Fibroblast of the conjunctiva (primary cell): ENCODE measurements around the gene STK35.
"Not testable (repeated sequence)": the region's sequence is repeated elsewhere in the genome, so short reads cannot be mapped to it uniquely, and the experiment has no call there.

ENCODE experiments used
- DNase-seq: peaks from one replicate; pipeline ENCODE4 v3.0.0-alpha.2; 2010; ENCODE audit warnings: low read depth

The STK35 gene

DNA sequence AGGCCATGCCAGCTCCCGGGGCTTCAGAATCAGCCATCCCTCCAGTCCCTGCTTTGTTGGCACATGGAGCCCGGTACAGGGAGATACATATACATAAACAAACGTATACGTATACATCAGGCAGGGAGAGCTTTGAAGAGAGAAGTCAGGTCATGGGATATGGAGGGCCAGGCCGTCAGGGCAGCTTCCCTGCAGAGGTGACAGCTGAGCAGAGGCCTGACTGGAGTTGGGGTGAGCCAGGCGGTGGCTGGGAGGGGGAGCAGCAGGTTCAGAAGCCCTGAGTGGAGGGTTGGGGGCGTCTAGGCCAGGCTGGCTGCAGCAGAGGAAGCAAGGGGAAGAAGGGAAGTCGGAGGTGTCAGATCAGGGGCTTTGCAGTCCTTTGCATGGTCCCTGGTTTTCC, 61.7 kb downstream of the STK35 start:
- DNase-seq, result no peak

DNA sequence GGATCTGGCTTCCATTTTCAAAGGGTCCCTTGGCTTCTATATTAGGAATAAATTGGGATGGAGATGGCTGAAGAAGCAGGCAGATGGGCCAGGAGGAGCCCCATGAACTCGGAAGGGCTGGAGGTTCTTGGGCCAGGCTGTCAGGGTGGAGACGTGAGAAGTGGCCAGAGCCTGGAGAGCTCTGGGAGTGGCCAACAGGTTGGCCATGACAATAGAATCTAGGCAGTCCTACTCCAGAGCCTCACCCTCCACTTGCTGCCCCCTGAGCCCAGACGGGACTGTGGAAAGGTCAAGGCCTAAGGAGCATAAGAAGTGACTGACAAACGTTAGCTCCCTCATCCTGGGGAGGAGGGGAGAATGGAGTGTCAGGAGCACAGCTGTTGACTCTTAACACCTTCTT, 62.1 kb downstream of the STK35 start:
- no peak for DNase-seq

DNA sequence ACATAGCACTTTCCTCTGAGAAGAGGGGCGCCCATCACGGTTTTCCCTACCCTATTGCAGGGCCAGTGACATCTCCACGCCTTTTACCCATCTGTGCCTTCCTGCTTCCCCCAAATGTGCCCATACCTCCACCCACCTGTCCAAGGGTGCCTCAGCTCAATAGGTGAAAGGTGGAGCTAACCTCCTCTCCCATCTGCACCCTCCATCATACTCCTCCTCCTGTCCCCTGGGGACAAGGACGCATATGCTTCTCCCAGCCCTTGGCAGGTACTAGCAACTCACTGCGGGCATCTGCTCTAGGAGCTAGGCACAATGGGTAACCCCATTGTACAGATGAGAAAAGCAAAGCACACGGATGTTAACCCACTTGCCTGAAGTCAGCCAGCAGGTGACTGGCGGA, 62.8 kb downstream of the STK35 start:
- no peak for DNase-seq

DNA sequence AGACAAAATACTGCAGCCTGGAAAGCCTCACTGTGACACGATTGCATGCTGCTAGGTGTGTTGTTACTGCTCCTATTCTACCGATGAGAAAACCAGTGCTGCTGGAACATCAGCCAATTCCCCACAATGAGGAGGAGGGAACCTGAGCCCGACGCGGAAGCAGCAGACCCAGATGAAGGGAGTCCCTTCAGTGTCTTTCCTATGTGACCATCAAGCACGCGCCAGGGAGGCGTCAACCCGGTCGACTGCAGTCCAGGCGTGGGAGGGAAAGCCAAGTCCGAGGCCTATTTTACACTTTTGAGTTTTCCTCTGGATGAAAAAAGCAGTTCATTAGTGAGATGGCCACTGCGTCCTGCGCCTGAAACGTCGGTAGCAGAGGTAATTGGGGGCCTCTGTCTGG, 63.3 kb downstream of the STK35 start:
- no peak for DNase-seq

DNA sequence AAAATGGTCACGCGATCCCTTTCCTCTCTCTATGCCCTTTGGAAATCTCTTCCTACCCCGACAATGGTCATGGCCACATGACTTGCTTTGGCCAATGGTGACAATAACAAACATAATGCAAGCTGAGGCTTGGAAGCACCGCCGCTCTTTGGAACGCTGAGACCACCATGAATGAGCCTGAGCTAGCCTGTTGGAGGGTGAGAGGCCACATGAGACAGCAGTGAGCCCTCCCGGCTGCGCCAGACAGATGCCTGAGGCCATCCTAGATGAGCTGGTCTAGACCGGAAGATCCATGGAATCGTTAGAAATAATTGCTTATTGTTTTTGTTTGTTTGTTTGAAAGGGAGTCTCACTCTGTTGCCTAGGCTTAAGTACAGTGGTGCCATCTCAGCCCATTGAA, 64.2 kb downstream of the STK35 start:
- DNase-seq, result no peak

DNA sequence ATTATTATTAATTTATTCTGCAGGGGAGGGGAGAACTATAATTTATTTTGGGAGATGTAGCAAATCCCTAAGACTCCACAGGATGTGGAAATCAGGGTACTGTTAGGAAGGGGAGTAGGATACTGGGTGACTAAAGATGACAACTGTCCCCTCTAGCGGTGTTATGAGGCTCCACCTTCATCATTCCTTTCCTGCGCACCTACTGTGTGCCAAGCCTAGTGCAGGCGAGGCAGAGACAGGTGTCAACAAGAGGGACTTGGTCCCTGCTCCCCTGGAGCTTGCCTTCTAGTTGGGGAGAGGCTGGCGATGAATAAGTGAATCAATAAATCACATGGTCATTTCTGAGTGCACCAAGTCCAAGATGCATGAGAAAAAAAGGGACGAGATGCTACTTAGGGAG, 65.5 kb downstream of the STK35 start:
- no peak for DNase-seq

DNA sequence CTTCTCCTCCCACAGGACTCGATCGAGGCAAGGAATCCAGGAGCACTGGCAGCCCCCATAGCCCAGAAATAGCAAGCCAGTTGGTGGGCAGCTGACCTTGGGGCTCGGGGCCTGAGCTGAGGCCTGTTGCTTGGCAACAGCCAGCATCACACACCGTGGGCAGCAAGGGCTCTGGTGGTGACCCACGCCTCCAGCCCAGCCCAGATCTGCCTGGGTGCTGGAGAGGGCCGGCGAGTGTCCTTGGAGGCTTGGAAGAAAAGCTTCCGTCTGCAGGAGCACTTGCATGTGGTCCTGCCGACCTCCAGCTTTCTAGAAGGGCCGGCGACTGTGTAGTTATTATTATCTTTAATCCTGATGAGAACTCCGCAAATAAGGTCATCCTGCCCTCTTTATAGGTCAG, 67.3 kb downstream of the STK35 start:
- no peak for DNase-seq

DNA sequence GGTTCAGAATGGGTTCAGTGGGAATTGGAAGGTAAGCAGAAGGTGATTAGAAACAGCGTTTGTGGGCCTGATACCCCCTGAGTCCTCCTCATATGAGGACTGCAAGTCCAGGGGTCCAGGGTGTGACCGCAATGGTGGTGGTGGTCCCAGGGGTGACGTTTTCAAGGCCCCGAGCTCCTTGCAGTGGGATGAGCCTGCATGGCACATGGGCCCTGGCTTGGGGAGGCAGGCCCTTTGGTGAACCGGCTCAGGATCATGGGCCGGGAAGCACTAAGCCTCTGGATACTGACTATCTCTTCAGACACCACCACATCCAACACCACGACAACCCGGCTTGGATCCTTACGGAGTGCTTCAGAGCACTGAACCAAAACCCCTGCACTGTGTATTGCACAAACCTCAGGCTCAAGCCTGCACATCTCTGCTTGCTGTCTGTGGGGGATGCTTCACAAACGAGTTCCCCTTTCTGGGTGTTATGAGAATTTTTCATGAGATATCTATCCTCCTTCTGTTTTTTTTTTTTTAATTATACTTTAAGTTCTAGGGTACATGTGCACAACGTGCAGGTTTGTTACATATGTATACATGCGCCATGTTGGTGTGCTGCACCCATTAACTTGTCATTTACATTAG, 67.9 kb downstream of the STK35 start:
- DNase-seq, result no peak

DNA sequence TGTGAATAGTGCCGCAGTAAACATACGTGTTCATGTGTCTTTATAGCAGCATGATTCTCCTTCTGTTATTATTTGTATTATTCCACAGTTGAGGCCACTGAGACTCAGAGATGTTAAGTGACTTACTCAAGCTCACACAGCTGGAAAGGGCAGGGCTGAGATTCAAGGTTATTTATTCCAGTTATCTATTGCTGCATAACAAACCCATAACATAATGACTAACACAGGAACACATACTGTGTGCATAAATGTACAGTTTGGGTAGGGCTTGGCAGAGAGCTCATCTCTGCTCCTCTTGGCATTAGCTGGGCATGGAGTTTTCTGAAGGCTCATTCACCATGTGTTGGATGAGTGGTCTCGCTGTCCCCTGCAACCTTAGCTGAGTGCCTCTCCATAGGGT, 68.8 kb downstream of the STK35 start:
- no peak for DNase-seq

DNA sequence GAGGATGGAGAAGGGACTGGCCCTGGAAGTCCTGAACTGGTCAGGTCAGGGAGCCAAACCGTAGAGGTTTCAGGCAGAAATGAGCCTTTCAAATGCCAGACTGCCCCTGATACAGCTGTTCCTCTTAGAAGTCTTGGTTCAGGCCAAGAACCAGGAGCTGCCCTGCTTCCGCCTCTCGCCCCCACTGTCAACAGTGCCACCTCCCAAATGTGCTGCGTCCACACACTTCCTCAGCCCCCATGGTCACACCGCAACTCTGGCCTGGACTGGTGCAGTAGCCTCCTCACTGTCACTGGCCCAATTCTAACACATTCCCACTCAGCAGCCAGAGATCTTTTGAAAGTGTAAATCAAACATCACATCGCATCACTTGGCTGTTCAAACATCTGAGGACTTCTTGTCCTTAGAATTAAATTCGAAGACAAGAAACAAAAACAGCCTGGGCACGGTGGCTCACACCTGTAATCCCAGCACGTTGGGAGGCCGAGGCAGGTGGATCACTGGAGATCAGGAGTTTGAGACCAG, 69.7 kb downstream of the STK35 start:
- no peak for DNase-seq

DNA sequence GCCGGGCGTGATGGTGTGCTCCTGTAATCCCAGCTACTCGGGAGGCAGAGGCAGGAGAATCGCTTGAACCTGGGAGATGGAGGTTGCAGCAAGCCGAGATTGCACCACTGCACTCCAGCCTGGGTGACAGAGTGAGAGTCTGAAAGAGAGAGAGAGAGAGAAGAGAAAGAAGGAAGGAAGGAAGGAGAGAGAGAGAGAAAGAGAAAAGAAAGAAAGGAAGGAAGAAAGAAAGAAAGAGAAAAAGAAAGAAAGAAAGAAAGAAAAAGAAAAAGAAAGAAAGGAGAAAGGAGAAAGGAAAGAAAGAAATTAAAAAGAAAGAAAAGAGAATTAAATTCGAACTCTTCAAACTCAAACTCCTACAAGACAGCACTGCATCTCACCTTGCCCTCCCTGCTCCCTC, 70.2 kb downstream of the STK35 start:
- DNase-seq, result not testable (repeated sequence)

DNA sequence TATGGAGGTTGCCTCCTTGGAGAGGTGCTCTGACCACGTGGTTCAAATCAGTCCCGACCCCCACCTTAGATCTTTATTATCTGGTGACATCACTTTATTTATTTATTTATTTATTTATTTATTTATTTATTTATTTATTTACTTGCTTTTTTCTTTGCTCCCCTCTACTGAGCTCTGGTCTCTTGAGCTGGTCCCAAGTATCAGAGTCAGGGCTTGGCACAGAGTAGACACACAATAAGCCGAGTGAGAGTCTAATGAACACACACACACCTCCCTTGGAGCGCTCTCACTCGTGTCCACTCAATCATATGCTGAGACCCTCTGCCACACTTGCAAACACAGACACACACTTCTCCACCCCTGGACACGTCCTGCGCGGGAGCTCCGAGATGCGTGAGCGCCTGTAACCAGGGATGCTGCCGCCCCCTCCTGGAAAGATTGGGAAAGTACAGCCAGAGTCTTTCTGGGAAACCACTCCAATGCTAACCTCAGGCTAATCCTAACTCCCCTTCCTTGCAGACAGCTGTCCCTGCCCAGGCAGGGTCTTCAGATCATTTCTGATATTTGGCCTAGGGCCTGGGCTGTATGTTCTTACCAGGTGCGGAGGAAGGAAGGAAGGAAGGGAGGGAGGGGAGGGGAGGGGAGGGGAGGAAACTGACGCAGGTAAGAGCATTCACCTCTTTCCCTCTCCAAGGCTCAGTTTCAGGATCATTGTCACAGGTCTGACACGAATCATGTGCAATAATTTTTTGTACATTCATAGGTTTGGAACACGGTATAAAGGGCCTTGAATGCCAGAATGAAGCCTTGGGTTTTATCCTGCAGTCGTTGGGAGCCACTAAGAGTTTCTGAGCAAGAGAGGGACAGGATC, 70.9 kb downstream of the STK35 start:
- DNase-seq, result peak; percentile 22

DNA sequence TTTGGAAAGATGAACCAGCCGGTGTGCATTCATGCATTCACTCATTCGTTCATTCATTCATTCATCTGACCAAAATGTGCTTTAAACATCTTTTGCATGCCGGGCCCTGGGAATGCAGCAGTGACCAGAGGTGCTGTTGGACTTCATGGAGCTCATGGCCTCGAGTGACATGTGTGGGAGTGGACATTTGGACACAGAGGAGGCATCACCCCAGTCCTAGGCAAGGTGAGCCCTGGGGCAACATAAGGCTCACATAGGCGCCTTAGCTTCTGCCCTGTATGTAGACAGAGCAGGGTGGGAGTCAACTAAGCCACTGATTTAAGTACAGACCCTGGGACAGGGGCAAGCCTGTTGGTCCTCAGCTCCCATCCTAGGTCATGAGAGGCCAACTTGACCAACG, 71.6 kb downstream of the STK35 start:
- DNase-seq, result no peak

DNA sequence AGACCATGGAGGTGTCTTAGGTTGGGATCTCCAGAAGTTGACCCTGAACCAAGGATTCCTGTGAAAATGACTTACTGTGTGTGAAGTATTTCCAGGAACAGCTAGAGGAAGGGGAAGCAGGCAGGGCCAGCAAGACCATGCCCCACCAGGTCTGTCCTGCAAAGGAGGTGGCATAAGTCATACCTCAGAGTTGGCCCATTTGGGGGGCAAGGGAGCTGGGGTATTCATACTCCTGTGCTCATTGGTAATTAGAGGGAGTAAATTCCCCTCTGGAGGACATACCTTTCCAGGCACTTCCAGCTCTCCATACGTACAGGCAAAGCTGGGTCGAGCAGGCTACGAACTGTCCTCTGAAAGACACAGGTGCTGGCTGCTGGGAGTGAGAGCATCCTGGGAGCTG, 72.4 kb downstream of the STK35 start:
- DNase-seq, result no peak

DNA sequence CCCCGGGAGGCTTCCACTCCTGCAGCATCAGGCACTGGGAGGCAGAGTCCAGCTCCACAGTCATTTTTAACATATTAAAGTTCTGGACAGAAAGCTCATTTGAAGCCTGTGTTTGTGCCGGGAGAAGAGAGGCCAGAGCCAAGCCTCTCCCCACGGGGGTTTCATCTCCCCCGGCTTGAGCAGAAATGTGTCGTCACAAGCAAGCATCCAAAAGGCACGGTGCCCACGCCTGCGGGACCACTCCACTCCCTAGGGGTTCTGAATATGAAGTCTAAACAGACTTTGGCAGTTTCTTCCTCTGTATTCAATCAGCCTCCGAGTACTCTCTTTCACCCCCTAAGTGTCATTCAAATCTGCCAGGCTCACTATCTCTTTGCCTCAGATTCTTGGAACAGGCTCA, 75.3 kb downstream of the STK35 start:
- DNase-seq, result no peak

DNA sequence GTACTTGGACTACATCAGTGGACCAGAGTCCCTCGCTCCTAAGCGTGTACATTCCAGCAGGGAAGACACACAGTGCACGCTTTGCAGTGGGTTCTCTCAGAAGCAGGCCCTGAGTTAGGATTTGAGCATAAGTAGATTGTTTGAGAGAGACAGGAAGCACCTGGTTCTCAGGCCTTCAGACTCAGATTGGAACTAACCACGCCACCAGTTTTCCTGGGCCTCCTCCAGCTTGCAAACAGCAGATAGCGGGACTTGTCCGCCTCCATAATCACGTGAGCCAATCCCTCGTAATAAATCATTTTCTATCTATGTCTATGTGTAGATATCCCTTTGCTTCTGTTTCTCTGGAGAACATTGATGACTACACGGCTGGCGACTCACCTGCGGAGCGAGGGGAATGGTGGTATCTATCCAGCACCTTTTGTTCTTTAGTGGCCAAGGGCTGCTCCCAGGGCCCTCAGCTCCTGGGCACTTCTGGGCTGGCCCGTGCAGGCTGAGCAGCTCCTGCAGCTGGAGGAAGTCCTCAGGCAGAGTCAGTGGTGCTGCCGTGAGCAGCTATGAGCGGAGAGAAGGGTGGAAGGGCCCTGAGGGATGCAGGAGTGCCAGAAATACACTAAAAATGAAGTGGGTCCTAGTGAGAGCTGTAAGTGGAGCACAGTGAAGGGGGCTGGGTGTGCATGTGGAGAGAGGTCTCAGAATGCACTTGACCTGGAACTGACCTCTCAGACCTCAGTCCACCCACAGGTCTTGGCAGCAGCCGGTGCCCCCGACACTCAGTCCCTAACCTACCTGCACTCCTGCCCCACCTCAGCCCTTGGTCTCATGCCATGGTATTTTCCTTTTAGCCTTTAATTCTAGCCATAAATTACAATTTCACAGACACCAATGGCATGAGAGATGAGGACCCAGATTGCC, 76.9 kb downstream of the STK35 start:
- DNase-seq, result no peak

DNA sequence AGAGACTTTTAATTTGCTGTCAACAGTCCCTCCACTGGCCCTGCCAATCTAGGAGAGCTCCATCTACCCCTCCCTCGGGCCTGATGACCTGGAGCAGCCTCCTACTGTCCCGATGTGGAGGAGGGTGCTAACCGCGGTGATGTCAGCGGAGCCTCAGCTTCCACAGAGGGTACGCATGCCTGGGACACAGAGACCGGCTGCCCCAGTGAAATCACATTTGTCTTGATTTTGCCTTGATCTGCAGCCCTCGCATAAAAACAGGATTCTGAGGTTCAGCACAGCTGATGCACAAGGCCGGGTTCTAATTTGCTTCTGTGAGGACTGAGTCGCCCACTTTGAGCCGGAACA, 77.6 kb downstream of the STK35 start:
- DNase-seq, result no peak

DNA sequence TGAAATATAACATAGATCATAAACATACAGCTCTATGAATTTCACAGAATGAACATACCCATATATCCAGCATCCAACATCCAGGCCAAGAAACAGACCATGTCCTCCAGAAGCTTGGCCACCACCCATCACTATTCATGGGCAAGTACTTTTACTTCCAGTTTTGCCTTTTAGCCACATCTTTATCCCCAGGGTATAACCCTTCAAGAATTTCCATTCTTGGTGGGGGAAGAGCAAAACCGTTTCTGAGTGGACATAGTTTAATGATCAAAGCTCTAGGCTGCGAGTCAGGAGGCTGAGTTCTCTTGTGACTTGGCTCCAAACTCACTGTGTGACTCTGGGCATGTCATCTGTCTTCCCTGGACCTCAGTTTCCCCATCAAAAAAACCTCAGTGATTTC, 78.3 kb downstream of the STK35 start:
- DNase-seq, result no peak

DNA sequence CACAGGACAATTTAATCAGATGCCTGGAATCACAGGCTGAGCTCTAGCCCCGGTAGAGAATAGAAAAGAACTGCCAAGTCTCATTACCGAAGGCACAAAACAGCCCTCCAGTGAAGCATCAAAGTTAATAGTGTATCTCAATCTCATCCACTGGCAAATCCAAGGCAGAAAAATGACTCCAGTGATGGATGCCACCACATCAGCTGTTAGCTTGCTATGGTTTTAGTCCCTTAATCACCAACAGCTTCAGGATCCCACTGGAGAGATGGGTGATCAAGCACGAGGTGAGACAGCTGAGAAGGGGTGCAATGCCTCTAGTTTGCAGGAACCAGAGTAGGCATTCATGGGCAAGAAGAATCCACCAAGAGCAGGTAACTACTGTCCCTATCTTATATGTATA, 81.8 kb downstream of the STK35 start:
- no peak for DNase-seq

DNA sequence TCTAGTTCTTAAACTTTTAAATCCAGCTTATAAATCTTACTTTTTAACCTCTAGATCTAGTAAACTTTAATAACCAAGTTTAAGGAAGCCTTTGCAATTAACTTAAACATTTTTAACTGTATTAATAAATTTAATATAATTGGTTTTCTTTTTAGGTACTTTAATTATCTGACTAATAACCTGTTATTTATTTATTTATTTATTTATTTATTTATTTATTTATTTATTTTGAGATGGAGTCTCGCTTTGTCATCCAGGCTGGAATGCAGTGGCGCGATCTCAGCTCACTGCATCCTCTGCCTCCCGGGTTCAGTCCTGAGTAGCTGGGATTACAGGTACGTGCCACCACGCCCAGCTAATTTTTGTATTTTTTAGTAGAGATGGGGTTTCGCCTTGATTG, 83.3 kb downstream of the STK35 start:
- not testable (repeated sequence) for DNase-seq

DNA sequence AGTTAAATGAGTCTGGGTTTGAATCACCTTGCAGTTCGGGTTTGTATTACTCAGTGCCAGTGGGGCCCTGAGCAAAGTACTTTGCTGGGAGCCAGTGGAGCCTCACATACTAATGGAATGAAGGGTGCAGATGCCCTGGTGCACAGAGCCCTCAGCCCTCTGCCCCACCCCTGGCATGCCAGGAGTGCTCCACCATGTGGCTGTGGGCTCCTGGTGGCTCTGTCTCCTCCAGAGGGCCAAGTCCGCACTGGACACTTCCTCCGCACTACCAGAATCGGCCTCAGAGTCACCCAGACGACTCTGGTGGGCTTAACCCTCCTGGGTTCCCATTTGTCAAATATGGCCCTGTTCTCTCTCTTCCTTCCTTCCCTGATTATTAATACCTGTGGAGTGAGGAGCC, 94.0 kb downstream of the STK35 start:
- DNase-seq, result no peak

DNA sequence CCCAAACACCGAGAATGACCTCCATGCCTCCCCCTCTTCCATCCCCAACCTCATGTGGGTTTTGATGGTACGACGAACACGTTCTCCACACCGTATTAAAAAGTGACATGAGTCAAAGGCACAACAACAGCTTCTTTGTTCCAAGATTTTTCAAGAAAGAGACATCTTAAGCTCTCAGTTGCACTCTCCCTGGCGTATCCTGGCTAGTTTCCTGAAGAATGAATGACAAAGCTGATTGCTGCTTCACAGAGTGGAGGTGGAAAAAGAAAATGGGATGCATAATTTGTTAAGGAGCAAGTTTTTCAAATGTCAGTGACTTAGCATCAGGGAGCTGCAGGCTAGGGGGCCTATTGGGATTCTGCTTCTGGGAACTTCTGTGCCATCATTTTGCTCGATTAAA, 95.5 kb downstream of the STK35 start:
- DNase-seq, result no peak
